A549 (cell line): ENCODE measurements around the gene ATF3. TPM values are rescaled to one million over a fixed set of nuclear protein-coding genes. Genes with fewer than 3 reads are reported as not detected.

Experiments used
- ATAC-seq, 2 experiments: fragments of 200-7000 bp in 1 of 2; fragments of >200 bp in 1 of 2; cut with Nextera tagmentation in 1 of 2; cut with Tn5 transposase in 1 of 2; 3 replicates each; pipeline versions ENCODE4 v1.8.0 to v1.9.1; 2018 to 2020; ENCODE audit warnings: mild to moderate bottlenecking in 1 of 2, moderate library complexity in 1 of 2
- CTCF ChIA-PET: fragments of 300-600 bp; sonication (Branson Sonifier 250); formaldehyde crosslinking; extraction: SDS; loops from one replicate; lab custom pipeline; 2021; ENCODE audit warnings: antibody characterized with exemption, inconsistent platforms; lab: Yijun Ruan, JAX
- POLR2A ChIA-PET: fragments of 350-600 bp; formaldehyde crosslinking; extraction: SDS; loops from one replicate; lab custom pipeline; 2021; ENCODE audit warnings: antibody characterized with exemption, inconsistent platforms; lab: Yijun Ruan, JAX
- DNase-seq, 2 experiments: peaks; one replicate each; pipeline versions ENCODE4 v3.0.0 to v3.0.0-alpha.2; 2011 to 2016; ENCODE audit warnings: low read depth in 1 of 2, low spot score in 1 of 2
- FAIRE-seq: peaks from 2 replicates; lab custom pipeline; 2011; peaks lifted over from hg19 to GRCh38; lab: Jason Lieb, UNC
- H3K27ac ChIP-seq, 2 experiments: fragments of >200 bp; sonication (Bioruptor Twin); formaldehyde crosslinking; 3 replicates each; pipeline ENCODE4 v1.5.1; 2016 to 2017
- H3K4me1 ChIP-seq: fragments of >200 bp; sonication (Bioruptor Twin); formaldehyde crosslinking; 3 replicates; pipeline ENCODE4 v1.6.1; 2016
- H3K4me2 ChIP-seq: fragments of >200 bp; sonication (Bioruptor Twin); formaldehyde crosslinking; 3 replicates; pipeline ENCODE4 v1.6.1; 2016
- H3K4me3 ChIP-seq: fragments of >200 bp; sonication (Bioruptor Twin); formaldehyde crosslinking; 3 replicates; pipeline ENCODE4 v1.5.1; 2016
- H3K9me3 ChIP-seq: fragments of >200 bp; sonication (Bioruptor Twin); formaldehyde crosslinking; 3 replicates; pipeline ENCODE4 v1.6.1; 2016
- ATOH8 ChIP-seq: fragments of 250-450 bp; sonication (Bioruptor Pico); IDR thresholded peaks from 2 replicates; pipeline ENCODE4 v1.5.0; 2020; ENCODE audit warnings: low read depth, mild to moderate bottlenecking, moderate library complexity
- BCL3 ChIP-seq: fragments of >200 bp; sonication (Bioruptor Twin); formaldehyde crosslinking; IDR thresholded peaks from 3 replicates; pipeline ENCODE4 v1.6.1; 2016
- CEBPB ChIP-seq, 2 experiments: fragments of >200 bp in 1 of 2; sonication (Bioruptor Twin) in 1 of 2; formaldehyde crosslinking in 1 of 2; IDR thresholded peaks; 2 replicates each; pipeline ENCODE4 v1.6.1; 2012 to 2016
- CHD4 ChIP-seq: fragments of 200-600 bp; sonication (generic); IDR thresholded peaks from 2 replicates; pipeline ENCODE4 v1.6.1; 2016; ENCODE audit warnings: antibody characterized with exemption, mild to moderate bottlenecking, borderline replicate concordance
- CTCF ChIP-seq: fragments of >200 bp; sonication (Bioruptor Twin); formaldehyde crosslinking; IDR thresholded peaks from 3 replicates; pipeline ENCODE4 v1.5.1; 2016
- EHF ChIP-seq: fragments of 250-450 bp; sonication (Bioruptor Pico); IDR thresholded peaks from 2 replicates; pipeline ENCODE4 v1.5.0; 2020; ENCODE audit warnings: mild to moderate bottlenecking
- EHMT2 ChIP-seq: fragments of 200-600 bp; sonication (generic); IDR thresholded peaks from 2 replicates; pipeline ENCODE4 v1.6.1; 2016; ENCODE audit warnings: antibody characterized with exemption, low read depth, mild to moderate bottlenecking, moderate library complexity
- FOSB ChIP-seq: fragments of 250-450 bp; sonication (Bioruptor Pico); IDR thresholded peaks from 2 replicates; pipeline ENCODE4 v1.5.0; 2020; ENCODE audit warnings: mild to moderate bottlenecking, moderate library complexity
- HES2 ChIP-seq: fragments of >200 bp; sonication (Bioruptor Twin); formaldehyde crosslinking; IDR thresholded peaks from 2 replicates; pipeline ENCODE4 v1.6.1; 2016
- HMGXB4 ChIP-seq: fragments of 250-450 bp; sonication (Bioruptor Pico); IDR thresholded peaks from 2 replicates; pipeline ENCODE4 v1.5.0; 2021; ENCODE audit warnings: mild to moderate bottlenecking, moderate library complexity, borderline replicate concordance
- HOXA7 ChIP-seq: fragments of 250-450 bp; sonication (Bioruptor Pico); IDR thresholded peaks from 2 replicates; pipeline ENCODE4 v1.5.0; 2020; ENCODE audit warnings: mild to moderate bottlenecking, moderate library complexity
- HOXB13 ChIP-seq: fragments of 250-450 bp; sonication (Bioruptor Pico); IDR thresholded peaks from 2 replicates; pipeline ENCODE4 v1.5.0; 2020; ENCODE audit warnings: low read depth, mild to moderate bottlenecking, moderate library complexity
- JUN ChIP-seq, 2 experiments: fragments of >200 bp; sonication (Bioruptor Twin); formaldehyde crosslinking; IDR thresholded peaks; 2 replicates in 1 of 2; 3 replicates in 1 of 2; pipeline ENCODE4 v1.6.1; 2016 to 2017
- JUNB ChIP-seq: fragments of >200 bp; sonication (Bioruptor Twin); formaldehyde crosslinking; IDR thresholded peaks from 2 replicates; pipeline ENCODE4 v1.6.1; 2016
- MAX ChIP-seq: IDR thresholded peaks from 2 replicates; pipeline ENCODE4 v1.6.1; 2012
- NFE2L2 ChIP-seq: fragments of 150-350 bp; conservative IDR thresholded peaks from 2 replicates; pipeline ENCODE4 v1.6.1; 2014; ENCODE audit warnings: low read length
- NPAS2 ChIP-seq: fragments of 250-450 bp; sonication (Bioruptor Pico); IDR thresholded peaks from 2 replicates; pipeline ENCODE4 v1.8.0; 2022; ENCODE audit warnings: mild to moderate bottlenecking, moderate library complexity, borderline replicate concordance
- PHF8 ChIP-seq: fragments of 200-600 bp; sonication (generic); IDR thresholded peaks from 2 replicates; pipeline ENCODE4 v1.6.1; 2016; ENCODE audit warnings: low read depth, mild to moderate bottlenecking, antibody characterized with exemption, moderate library complexity, borderline replicate concordance
- POLR2AphosphoS2 ChIP-seq: conservative IDR thresholded peaks from 2 replicates; pipeline ENCODE4 v1.6.1; 2012; ENCODE audit warnings: low read length, improper control_type of control experiment, inconsistent platforms
- RAD21 ChIP-seq, 2 experiments: fragments of >200 bp in 1 of 2; sonication (Bioruptor Twin) in 1 of 2; formaldehyde crosslinking in 1 of 2; IDR thresholded peaks in 1 of 2; conservative IDR thresholded peaks in 1 of 2; 2 replicates in 1 of 2; 3 replicates in 1 of 2; pipeline ENCODE4 v1.6.1; 2012 to 2018; ENCODE audit warnings: inconsistent platforms in 1 of 2
- RNF2 ChIP-seq: fragments of 200-600 bp; sonication (generic); IDR thresholded peaks from 2 replicates; pipeline ENCODE4 v1.6.1; 2016; ENCODE audit warnings: low read depth, mild to moderate bottlenecking, antibody characterized with exemption, moderate library complexity, borderline replicate concordance
- SMC3 ChIP-seq: fragments of >200 bp; sonication (Bioruptor Twin); formaldehyde crosslinking; IDR thresholded peaks from 3 replicates; pipeline ENCODE4 v1.6.1; 2018; ENCODE audit warnings: inconsistent platforms
- USF2 ChIP-seq: fragments of 450-650 bp; IDR thresholded peaks from 2 replicates; pipeline ENCODE4 v1.6.1; 2014; ENCODE audit warnings: antibody characterized with exemption
- ZNF302 ChIP-seq: fragments of 250-450 bp; sonication (Bioruptor Pico); IDR thresholded peaks from 2 replicates; pipeline ENCODE4 v1.9.0; 2021; ENCODE audit warnings: inconsistent platforms, mild to moderate bottlenecking, moderate library complexity
- WGBS: methylation state at CpG from one replicate; pipeline ENCODE4 v1.1.6; 2017; ENCODE audit errors: missing lambda C conversion rate; 5-methylcytosine and 5-hydroxymethylcytosine counted together
- polyA plus RNA-seq, 4 experiments: library from polyadenylated mRNA; depleted of rRNA in 3 of 4; stranded (reverse); fragments of >200 nt; fragmentation: RNase III in 1 of 4; extraction: RNeasy Plus Mini Kit Qiagen cat#74134 plus additional on column Dnase treatment in 1 of 4; gene quantifications; 2 replicates in 3 of 4; 3 replicates in 1 of 4; pipeline ENCODE4 v1.2.3, GENCODE V29; 2011 to 2017

The ATF3 gene
- polyA plus RNA-seq, 2 of the 4 experiments (the other 2 are of a cell fraction) = 4.4 to 62.9 TPM

- H3K4me2 ChIP-seq = peak overlapping the region; percentile 71
- no peak for DNase-seq
- 59% methylated on average over 11 of the region's 11 CpGs for WGBS
- CTCF ChIA-PET = interaction anchor here (0.6 to 5.3 kb wide), 94 partner anchors 9 to 627 kb away, joined by 3 to 115 read pairs (median 5); partner anchors contain the start of genes ATF3, BATF3, NSL1 and TATDN3
- H3K9me3 ChIP-seq = no peaks in the 10 kb centered on the region
- no peak for FAIRE-seq
- TF ChIP-seq ATOH8 (CRISPR knock-in tag) (no peak), HOXB13 (CRISPR knock-in tag) (no peak), CEBPB (IDR thresholded peaks at IDR 0.05) (0 out of 4 replicates have a peak, but pooled peaks of 1 of the 2 experiments have one; percentile 20), SMC3 (no peak), POLR2AphosphoS2 (no peak), RNF2 (no peak), RAD21 (conservative IDR thresholded peaks at IDR 0.05 in 1 of 2, IDR thresholded peaks at IDR 0.05 in 1 of 2) (no peak)
- TF ChIP-seq, all 56 proteins: peak for 1
- H3K4me1 ChIP-seq = peaks cover 38% of the 10 kb centered on the region
- ATAC-seq = no peak; a peak in 2 of 6 replicates
- no peak overlapping the region; the same call in 2 of the 3 replicates for H3K4me3 ChIP-seq
- peak overlapping the region in 1 of 2 experiments; percentile 90; a peak in 1 of 6 replicates for H3K27ac ChIP-seq
- POLR2A ChIA-PET = interaction anchor here (1.3 to 2.3 kb wide), 2 partner anchors 37 to 56 kb away, joined by 3 to 17 read pairs; partner anchors contain the start of gene ATF3
Observed at GRCh38 chr1:212664409-212665199, 56.0 kb downstream of the ATF3 start.

- FAIRE-seq = no peak
- H3K27ac ChIP-seq = peak overlapping the region; percentile 77 to 90
- no peaks in the 10 kb centered on the region for H3K9me3 ChIP-seq
- DNase-seq = peak; percentile 82 to 87
- ChIA-PET POLR2A (interaction anchor here (1.3 to 2.3 kb wide), 2 partner anchors 36 to 57 kb away, joined by 3 to 17 read pairs; partner anchors contain the start of gene ATF3), CTCF (interaction anchor here (0.6 to 5.3 kb wide), 93 partner anchors 9 to 628 kb away, joined by 3 to 115 read pairs (median 5); partner anchors contain the start of genes ATF3, BATF3, NSL1 and TATDN3)
- WGBS = 16% methylated on average over 33 of the region's 37 CpGs
- peaks cover 39% of the 10 kb centered on the region for H3K4me1 ChIP-seq
- H3K4me3 ChIP-seq = peak overlapping the region; percentile 45
- peak; percentile 92 to 95 for ATAC-seq
- H3K4me2 ChIP-seq = peak overlapping the region; percentile 71
- TF ChIP-seq MAX (peak; percentile 50; the same call in 1 of the 2 replicates), CTCF (peak; percentile 93), BCL3 (no peak), EHF (CRISPR knock-in tag) (no peak), EHMT2 (no peak), JUN (IDR thresholded peaks at IDR 0.05) (0 out of 5 replicates have a peak, but pooled peaks of 1 of the 2 experiments have one; percentile 39), USF2 (no peak), NFE2L2 (no peak), CEBPB (IDR thresholded peaks at IDR 0.05) (no peak), CHD4 (0 out of 2 replicates have a peak, but pooled peaks have one; percentile 39), NPAS2 (CRISPR knock-in tag) (no peak), JUNB (no peak), HOXA7 (CRISPR knock-in tag) (no peak), FOSB (no peak), HES2 (no peak), ZNF302 (CRISPR knock-in tag) (no peak), HMGXB4 (CRISPR knock-in tag) (peak; percentile 84; the same call in 1 of the 2 replicates), PHF8 (0 out of 2 replicates have a peak, but pooled peaks have one; percentile 21)
Observed at GRCh38 chr1:212665241-212666115, 56.9 kb downstream of the ATF3 start.
